GM12873 (cell line): Measurements from ENCODE around the gene TP53TG5.

Experiments used
- TF ChIP-seq, protein P1 (sequence below): IDR thresholded peaks from 2 replicates; pipeline ENCODE4 v1.5.1; 2012; ENCODE audit warnings: low read depth, mild to moderate bottlenecking, moderate library complexity, low read length, control low read depth; ENCODE audit not compliant: insufficient read depth; ENCODE audit errors: missing control alignments

The TP53TG5 gene

DNA sequence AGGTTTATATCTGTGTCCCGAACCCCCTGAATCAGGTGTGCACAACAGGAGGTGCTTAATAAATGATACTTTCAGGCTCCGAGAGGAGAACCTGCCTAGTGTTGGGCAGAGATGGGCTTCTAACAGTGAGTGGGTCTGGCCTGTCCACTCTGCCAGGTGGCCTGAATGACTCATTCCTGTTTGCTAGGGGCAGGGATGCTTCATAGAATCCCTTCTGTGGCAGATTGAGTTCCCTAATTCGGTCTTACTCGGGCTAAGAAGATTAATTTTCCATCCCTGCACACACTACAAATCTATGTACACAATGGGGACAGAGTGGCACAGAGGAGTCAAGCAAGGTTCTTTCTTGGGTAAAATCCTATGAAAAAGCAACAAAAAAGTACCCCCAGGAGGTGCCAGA is 49.7 kb downstream of the TP53TG5 start:
- TF ChIP-seq, protein P1, sequence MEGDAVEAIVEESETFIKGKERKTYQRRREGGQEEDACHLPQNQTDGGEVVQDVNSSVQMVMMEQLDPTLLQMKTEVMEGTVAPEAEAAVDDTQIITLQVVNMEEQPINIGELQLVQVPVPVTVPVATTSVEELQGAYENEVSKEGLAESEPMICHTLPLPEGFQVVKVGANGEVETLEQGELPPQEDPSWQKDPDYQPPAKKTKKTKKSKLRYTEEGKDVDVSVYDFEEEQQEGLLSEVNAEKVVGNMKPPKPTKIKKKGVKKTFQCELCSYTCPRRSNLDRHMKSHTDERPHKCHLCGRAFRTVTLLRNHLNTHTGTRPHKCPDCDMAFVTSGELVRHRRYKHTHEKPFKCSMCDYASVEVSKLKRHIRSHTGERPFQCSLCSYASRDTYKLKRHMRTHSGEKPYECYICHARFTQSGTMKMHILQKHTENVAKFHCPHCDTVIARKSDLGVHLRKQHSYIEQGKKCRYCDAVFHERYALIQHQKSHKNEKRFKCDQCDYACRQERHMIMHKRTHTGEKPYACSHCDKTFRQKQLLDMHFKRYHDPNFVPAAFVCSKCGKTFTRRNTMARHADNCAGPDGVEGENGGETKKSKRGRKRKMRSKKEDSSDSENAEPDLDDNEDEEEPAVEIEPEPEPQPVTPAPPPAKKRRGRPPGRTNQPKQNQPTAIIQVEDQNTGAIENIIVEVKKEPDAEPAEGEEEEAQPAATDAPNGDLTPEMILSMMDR: no peak

DNA sequence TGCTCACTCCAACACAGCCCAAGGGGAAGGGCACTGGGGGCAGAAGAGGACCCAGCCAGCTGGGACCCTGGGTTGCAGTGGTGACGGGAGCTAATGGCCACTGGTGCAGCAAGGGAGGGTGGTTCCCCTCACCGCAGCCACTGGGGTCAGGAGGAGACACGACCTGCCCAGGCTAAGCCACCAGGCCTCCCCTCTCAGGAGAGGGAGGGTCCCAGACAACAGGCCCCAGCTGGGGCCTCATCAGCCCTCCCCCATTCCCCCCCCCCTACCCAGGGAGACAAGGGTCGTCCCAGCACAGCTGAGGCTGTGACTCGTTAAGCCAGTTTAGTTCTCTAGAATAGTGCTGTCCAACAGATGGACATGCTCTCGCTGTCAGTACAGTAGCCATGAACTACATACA is 52.8 kb downstream of the TP53TG5 start:
- TF ChIP-seq, protein P1: no peak

- TF ChIP-seq, protein P1: no peak
Observed at GRCh38 chr20:45323731-45324130, 54.4 kb downstream of the TP53TG5 start.

DNA sequence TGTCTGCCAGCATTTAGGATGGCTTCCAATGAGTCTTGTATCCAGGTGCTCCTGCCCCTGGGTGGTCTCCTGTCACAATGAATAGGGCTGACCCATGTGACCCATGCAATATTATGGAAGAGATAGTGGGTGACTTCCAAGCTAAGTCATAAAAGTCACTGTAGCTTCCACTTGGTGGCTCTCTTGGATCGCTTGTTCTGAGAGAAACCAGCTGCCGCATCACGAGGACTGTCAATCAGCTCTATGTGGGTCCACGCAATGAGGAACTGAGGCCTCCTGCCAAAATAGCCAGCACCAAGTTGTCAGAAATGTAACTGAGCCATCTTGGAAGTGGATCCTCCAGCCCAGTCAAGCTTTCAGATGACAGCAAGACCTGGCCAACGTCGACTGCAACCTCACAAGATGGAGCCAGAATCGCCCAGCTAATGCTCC is 55.2 kb downstream of the TP53TG5 start:
- TF ChIP-seq, protein P1: peak; percentile 24
